Measurements from ENCODE around the gene ST6GALNAC4.

Gene ST6GALNAC4

DNA sequence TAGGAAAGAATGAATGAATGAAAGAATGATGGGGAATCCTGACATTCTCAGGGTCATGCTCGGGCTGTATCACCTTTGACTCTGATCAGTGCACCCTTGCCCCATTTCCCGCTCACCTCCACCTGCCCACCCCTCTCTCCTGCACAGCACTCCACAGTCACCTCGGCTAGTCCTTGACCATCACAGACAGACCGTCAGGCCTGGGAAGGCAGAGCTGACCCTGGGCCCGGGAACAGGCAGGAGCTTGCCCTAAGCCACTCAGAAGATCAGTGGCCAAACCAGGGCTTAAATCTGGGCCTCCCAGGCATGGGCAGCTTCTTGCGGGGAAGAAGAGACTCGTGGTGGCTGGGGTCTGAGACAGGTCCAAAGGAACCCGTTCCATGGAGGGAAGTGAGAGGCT lies 21.0 kb downstream of the ST6GALNAC4 start:
- Histone ChIP-seq H3K4me2 (ENCODE audit: low read length) (no peak overlapping the region), H3K4me1 (ENCODE audit: control insufficient read depth, low read length) (peaks cover 31% of the 10 kb centered on the region), H3K36me3 (ENCODE audit: control insufficient read depth, low read length) (peaks cover 52% of the 10 kb centered on the region), H3K79me2 (ENCODE audit: control insufficient read depth, low read length) (peaks cover 19% of the 10 kb centered on the region), H3K4me3 (ENCODE audit: low read length) (no peak overlapping the region), H3K9me3 (ENCODE audit: control insufficient read depth, insufficient read depth, low read length) (no peaks in the 10 kb centered on the region), H3K27ac (ENCODE audit: low read depth, low read length) (no peak overlapping the region), H3K9me2 (replicated peaks; ENCODE audit: control insufficient read depth, low read length) (no peaks in the 10 kb centered on the region), H4K20me1 (ENCODE audit: control insufficient read depth, insufficient read depth, low read depth, low read length) (no peaks in the 10 kb centered on the region), H3F3A (ENCODE audit: control insufficient read depth, insufficient read depth) (peaks cover 9% of the 10 kb centered on the region), H3K27me3 (ENCODE audit: control insufficient read depth, low read length) (no peaks in the 10 kb centered on the region)
- TF ChIP-seq EZH2phosphoT487 (IDR thresholded peaks at IDR 0.05; ENCODE audit: borderline replicate concordance, low read length) = no peak
- TF ChIP-seq, protein P1, sequence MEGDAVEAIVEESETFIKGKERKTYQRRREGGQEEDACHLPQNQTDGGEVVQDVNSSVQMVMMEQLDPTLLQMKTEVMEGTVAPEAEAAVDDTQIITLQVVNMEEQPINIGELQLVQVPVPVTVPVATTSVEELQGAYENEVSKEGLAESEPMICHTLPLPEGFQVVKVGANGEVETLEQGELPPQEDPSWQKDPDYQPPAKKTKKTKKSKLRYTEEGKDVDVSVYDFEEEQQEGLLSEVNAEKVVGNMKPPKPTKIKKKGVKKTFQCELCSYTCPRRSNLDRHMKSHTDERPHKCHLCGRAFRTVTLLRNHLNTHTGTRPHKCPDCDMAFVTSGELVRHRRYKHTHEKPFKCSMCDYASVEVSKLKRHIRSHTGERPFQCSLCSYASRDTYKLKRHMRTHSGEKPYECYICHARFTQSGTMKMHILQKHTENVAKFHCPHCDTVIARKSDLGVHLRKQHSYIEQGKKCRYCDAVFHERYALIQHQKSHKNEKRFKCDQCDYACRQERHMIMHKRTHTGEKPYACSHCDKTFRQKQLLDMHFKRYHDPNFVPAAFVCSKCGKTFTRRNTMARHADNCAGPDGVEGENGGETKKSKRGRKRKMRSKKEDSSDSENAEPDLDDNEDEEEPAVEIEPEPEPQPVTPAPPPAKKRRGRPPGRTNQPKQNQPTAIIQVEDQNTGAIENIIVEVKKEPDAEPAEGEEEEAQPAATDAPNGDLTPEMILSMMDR (IDR thresholded peaks at IDR 0.05; ENCODE audit: low read depth, low read length, poor library complexity, severe bottlenecking) = no peak

DNA sequence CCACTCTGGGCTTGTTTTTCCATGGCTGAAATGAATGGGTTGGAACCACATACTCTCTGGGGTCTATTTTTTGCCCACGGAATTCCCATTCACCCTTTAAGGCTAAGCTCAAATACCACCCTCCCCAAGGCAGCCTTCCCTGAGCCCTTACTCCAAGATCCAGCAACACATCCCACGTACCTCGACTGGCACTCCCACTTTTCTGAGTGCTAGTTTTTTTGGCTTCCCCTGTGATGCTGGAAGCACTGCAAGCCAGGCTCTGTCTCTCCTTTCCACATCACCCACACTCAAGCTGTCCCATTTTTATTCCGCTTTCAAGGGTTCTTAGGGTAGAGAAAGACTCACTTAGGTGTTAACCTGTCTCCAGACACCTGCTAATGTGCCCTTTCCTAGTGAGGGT lies 23.4 kb downstream of the ST6GALNAC4 start:
- Histone ChIP-seq H3F3A (ENCODE audit: control insufficient read depth, insufficient read depth) (peaks cover 3% of the 10 kb centered on the region; the same call in 1 of the 2 replicates), H3K36me3 (ENCODE audit: control insufficient read depth, low read length) (peaks cover 65% of the 10 kb centered on the region), H4K20me1 (ENCODE audit: control insufficient read depth, insufficient read depth, low read depth, low read length) (no peaks in the 10 kb centered on the region)

DNA sequence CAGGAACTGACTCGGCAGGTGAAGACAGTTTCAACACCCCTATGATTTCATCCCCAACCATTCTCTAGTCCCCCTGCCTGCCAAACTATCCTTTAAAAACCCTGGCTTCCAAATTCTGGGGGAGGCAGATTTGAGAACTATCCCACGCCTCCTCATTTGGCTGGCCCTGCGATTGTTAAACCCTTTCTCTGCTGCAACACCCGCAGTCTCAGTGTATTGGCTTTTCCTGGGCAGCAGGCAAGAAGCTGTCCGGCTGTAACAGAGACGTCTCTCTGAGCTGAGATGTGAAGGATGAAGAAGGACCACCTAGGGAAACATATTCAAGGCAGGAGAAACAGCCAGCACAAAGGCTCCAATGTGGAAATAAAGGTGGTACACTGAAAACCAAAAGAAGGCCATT lies 24.0 kb downstream of the ST6GALNAC4 start:
- Histone ChIP-seq H3K4me3 (ENCODE audit: low read length) (no peak overlapping the region), H3K9me2 (replicated peaks; ENCODE audit: control insufficient read depth, low read length) (no peaks in the 10 kb centered on the region), H3K4me2 (ENCODE audit: low read length) (no peak overlapping the region), H4K20me1 (ENCODE audit: control insufficient read depth, insufficient read depth, low read depth, low read length) (no peaks in the 10 kb centered on the region), H3K27me3 (ENCODE audit: control insufficient read depth, low read length) (no peaks in the 10 kb centered on the region), H3K79me2 (ENCODE audit: control insufficient read depth, low read length) (peaks cover 9% of the 10 kb centered on the region), H3K4me1 (ENCODE audit: control insufficient read depth, low read length) (peaks cover 10% of the 10 kb centered on the region), H3K9me3 (ENCODE audit: control insufficient read depth, insufficient read depth, low read length) (no peaks in the 10 kb centered on the region), H3K27ac (ENCODE audit: low read depth, low read length) (no peak overlapping the region), H3F3A (ENCODE audit: control insufficient read depth, insufficient read depth) (peaks cover 3% of the 10 kb centered on the region; the same call in 1 of the 2 replicates), H3K36me3 (ENCODE audit: control insufficient read depth, low read length) (peaks cover 66% of the 10 kb centered on the region)
- TF ChIP-seq EZH2phosphoT487 (IDR thresholded peaks at IDR 0.05; ENCODE audit: borderline replicate concordance, low read length) = no peak

More for the DNA sequence above, 23.4 kb downstream of the ST6GALNAC4 start:
- H3K4me2 ChIP-seq (ENCODE audit: low read length) = no peak overlapping the region
- no peaks in the 10 kb centered on the region for H3K9me3 ChIP-seq (ENCODE audit: control insufficient read depth, insufficient read depth, low read length)
- peaks cover 11% of the 10 kb centered on the region for H3K79me2 ChIP-seq (ENCODE audit: control insufficient read depth, low read length)
- no peak overlapping the region for H3K4me3 ChIP-seq (ENCODE audit: low read length)
- no peaks in the 10 kb centered on the region for H3K27me3 ChIP-seq (ENCODE audit: control insufficient read depth, low read length)
- no peak for TF ChIP-seq EZH2phosphoT487 (IDR thresholded peaks at IDR 0.05; ENCODE audit: borderline replicate concordance, low read length)
- TF ChIP-seq, protein P1 (IDR thresholded peaks at IDR 0.05; ENCODE audit: low read depth, low read length, poor library complexity, severe bottlenecking) = no peak
- peaks cover 13% of the 10 kb centered on the region for H3K4me1 ChIP-seq (ENCODE audit: control insufficient read depth, low read length)
- H3K27ac ChIP-seq (ENCODE audit: low read depth, low read length) = no peak overlapping the region
- H3K9me2 ChIP-seq (replicated peaks; ENCODE audit: control insufficient read depth, low read length) = no peaks in the 10 kb centered on the region

DNA sequence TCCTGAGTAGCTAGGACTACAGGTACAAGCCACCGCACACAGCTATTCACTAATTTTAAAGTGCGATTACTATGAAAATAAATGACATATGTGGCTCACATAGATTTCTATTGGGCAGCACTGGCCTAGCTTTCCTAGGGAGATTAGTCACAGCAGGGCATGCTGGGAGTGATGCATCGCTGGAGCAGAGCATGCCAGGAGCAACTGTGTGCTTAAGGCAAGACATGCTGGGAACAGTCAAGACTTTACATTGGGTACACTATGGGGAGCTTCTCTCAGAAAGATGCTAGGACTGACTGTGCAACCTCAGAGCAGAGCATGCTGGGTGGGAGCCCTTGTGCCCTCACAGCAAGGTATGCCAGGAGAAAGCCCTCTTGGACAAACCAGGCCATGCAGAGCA lies 26.8 kb downstream of the ST6GALNAC4 start:
- H3K27ac ChIP-seq (ENCODE audit: low read depth, low read length) = no peak overlapping the region
- H3K9me3 ChIP-seq (ENCODE audit: control insufficient read depth, insufficient read depth, low read length) = no peaks in the 10 kb centered on the region
- no peak for TF ChIP-seq EZH2phosphoT487 (IDR thresholded peaks at IDR 0.05; ENCODE audit: borderline replicate concordance, low read length)
- TF ChIP-seq, protein P1 (IDR thresholded peaks at IDR 0.05; ENCODE audit: low read depth, low read length, poor library complexity, severe bottlenecking) = no peak
- H3K36me3 ChIP-seq (ENCODE audit: control insufficient read depth, low read length) = peaks cover 62% of the 10 kb centered on the region
- no peaks in the 10 kb centered on the region for H3K27me3 ChIP-seq (ENCODE audit: control insufficient read depth, low read length)
- no peak overlapping the region for H3K4me3 ChIP-seq (ENCODE audit: low read length)
- H3K79me2 ChIP-seq (ENCODE audit: control insufficient read depth, low read length) = no peaks in the 10 kb centered on the region
- H3K9me2 ChIP-seq (replicated peaks; ENCODE audit: control insufficient read depth, low read length) = no peaks in the 10 kb centered on the region
- H4K20me1 ChIP-seq (ENCODE audit: control insufficient read depth, insufficient read depth, low read depth, low read length) = no peaks in the 10 kb centered on the region
- H3K4me2 ChIP-seq (ENCODE audit: low read length) = no peak overlapping the region
- peaks cover 3% of the 10 kb centered on the region; the same call in 1 of the 2 replicates for H3F3A ChIP-seq (ENCODE audit: control insufficient read depth, insufficient read depth)
- no peaks in the 10 kb centered on the region for H3K4me1 ChIP-seq (ENCODE audit: control insufficient read depth, low read length)

All from DOHH2 (cell line).